Esophagus muscularis mucosa (tissue), 4 donors: ENCODE results near the gene MOB3A. TPM values are rescaled to one million over a fixed set of nuclear protein-coding genes. Genes with fewer than 3 reads are reported as not detected.
"Not testable (repeated sequence)": the region's sequence is repeated elsewhere in the genome, so short reads cannot be mapped to it uniquely, and the experiment has no call there.

Source experiments
- DNase-seq: peaks from one replicate; pipeline ENCODE4 v3.0.0-alpha.2; 2017; ENCODE audit errors: extremely low spot score
- H3K27ac ChIP-seq, 4 donors: fragments of 200-600 bp; sonication (generic); replicated peaks in 1 of 4; 1 replicate in 3 of 4; 2 replicates in 1 of 4; pipeline ENCODE4 v1.5.1; 2016 to 2019; ENCODE audit warnings: mild to moderate bottlenecking in 1 of 4
- H3K27me3 ChIP-seq, 4 donors: fragments of 200-600 bp; sonication (generic); one replicate each; pipeline versions ENCODE4 v1.5.1 to v1.6.0; 2016 to 2019
- H3K36me3 ChIP-seq, 4 donors: fragments of 200-600 bp; sonication (generic); one replicate each; pipeline ENCODE4 v1.5.1; 2016 to 2019
- H3K4me1 ChIP-seq, 4 donors: fragments of 200-600 bp; sonication (generic); one replicate each; pipeline ENCODE4 v1.5.1; 2016 to 2019
- H3K4me3 ChIP-seq, 4 donors: fragments of 200-600 bp; sonication (generic); 1 replicate in 2 of 4; 2 replicates in 2 of 4; pipeline ENCODE4 v1.5.1; 2016 to 2019; ENCODE audit warnings: mild to moderate bottlenecking in 4 of 4, moderate library complexity in 1 of 4
- H3K9me3 ChIP-seq, 4 donors: fragments of 200-600 bp; sonication (generic); 1 replicate in 3 of 4; 2 replicates in 1 of 4; pipeline ENCODE4 v1.5.1; 2016 to 2019
- EP300 ChIP-seq: sonication (generic); formaldehyde crosslinking; IDR thresholded peaks from one replicate; pipeline ENCODE4 v1.6.1; 2017; ENCODE audit warnings: antibody characterized with exemption
- POLR2A ChIP-seq: fragments of 450-650 bp; IDR thresholded peaks from one replicate; pipeline ENCODE4 v1.6.1; 2017; ENCODE audit warnings: antibody characterized with exemption, moderate library complexity, mild to moderate bottlenecking, low read depth
- POLR2AphosphoS5 ChIP-seq, 2 donors: sonication (generic); formaldehyde crosslinking; IDR thresholded peaks; one replicate each; pipeline ENCODE4 v1.6.1; 2017; ENCODE audit warnings: antibody characterized with exemption in 2 of 2
- WGBS: methylation state at CpG from one replicate; pipeline ENCODE4 v1.1.5; 2018; 5-methylcytosine and 5-hydroxymethylcytosine counted together
- intact Hi-C: fragments of 100-400 bp; cut with DNase I; formaldehyde crosslinking; loops from one replicate; pipeline ENCODE4 v1.15.1; 2023
- total RNA-seq, 4 donors: library from RNA; depleted of rRNA; stranded (reverse); fragments of >200 nt; gene quantifications; one replicate each; pipeline versions ENCODE4 v1.1.0 to v1.2.1, GENCODE V29; 2016
- TF ChIP-seq, protein P1 (sequence below), 3 experiments: fragments of 200-600 bp in 2 of 3; fragments of 450-650 bp in 1 of 3; sonication (generic) in 2 of 3; IDR thresholded peaks; one replicate each; pipeline ENCODE4 v1.5.1; 2017 to 2019; ENCODE audit warnings: antibody characterized with exemption in 3 of 3, mild to moderate bottlenecking in 2 of 3, moderate library complexity in 1 of 3

Gene MOB3A
- total RNA-seq, 4 donors from 2014 or later = 43.6 to 85.2 (median 56.3) TPM

DNA sequence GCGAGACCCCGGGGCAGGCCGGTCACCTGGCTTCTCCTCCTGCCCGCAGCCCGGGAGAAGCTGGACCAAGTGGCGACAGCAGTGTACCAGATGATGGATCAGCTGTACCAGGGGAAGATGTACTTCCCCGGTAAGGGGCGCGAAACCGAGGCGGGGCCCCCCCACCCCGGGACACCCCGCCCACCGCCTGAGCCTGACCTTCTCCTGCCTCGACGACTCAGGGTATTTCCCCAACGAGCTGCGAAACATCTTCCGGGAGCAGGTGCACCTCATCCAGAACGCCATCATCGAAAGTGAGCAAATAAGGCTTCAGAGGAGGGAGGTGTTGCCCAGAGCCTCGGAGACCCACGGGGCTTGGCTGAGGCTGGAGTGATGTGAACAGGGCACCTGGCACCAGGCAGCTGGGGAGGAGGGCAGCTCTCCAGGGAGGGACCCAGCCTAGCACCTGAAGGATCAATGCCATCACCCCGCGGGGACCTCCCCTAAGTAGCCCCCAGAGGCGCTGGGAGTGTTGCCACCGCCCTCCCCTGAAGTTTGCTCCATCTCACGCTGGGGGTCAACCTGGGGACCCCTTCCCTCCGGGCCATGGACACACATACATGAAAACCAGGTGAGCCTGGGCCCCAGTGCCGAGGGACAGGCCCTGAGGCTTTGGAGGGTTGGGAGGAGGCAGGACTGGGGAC is 1.2 kb upstream of the MOB3A start:
- H3K9me3 ChIP-seq = no peaks in the 10 kb centered on the region
- TF ChIP-seq POLR2A = no peak
- no peak for DNase-seq
- no peaks in the 10 kb centered on the region for H3K27me3 ChIP-seq
- peak overlapping the region; percentile 62 to 83 (median 72) for H3K4me3 ChIP-seq
- WGBS = 27% methylated on average over 7 of the region's 30 CpGs
- H3K4me1 ChIP-seq = peaks cover 30 to 53% (median 47%) of the 10 kb centered on the region in 4 donors
- intact Hi-C loops = no loop called here
- peak overlapping the region; percentile 69 to 99 (median 80) for H3K27ac ChIP-seq
- H3K36me3 ChIP-seq = peaks cover 26 to 42% (median 39%) of the 10 kb centered on the region in 4 donors

- peak within 1 kb of the TSS; percentile 91 to 99 (median 94) for H3K27ac ChIP-seq
- DNase-seq = peak; percentile 99
- 0% methylated on average over 7 of the region's 70 CpGs for WGBS
- peak within 1 kb of the TSS; percentile 69 to 83 (median 78) for H3K4me3 ChIP-seq
- peaks cover 19 to 35% (median 32%) of the 10 kb centered on the region in 4 donors for H3K36me3 ChIP-seq
- peaks cover 35 to 60% (median 54%) of the 10 kb centered on the region in 4 donors for H3K4me1 ChIP-seq
- TF ChIP-seq POLR2AphosphoS5 (IDR thresholded peaks at IDR 0.05) = peak; percentile 34 to 49
- TF ChIP-seq, protein P1, sequence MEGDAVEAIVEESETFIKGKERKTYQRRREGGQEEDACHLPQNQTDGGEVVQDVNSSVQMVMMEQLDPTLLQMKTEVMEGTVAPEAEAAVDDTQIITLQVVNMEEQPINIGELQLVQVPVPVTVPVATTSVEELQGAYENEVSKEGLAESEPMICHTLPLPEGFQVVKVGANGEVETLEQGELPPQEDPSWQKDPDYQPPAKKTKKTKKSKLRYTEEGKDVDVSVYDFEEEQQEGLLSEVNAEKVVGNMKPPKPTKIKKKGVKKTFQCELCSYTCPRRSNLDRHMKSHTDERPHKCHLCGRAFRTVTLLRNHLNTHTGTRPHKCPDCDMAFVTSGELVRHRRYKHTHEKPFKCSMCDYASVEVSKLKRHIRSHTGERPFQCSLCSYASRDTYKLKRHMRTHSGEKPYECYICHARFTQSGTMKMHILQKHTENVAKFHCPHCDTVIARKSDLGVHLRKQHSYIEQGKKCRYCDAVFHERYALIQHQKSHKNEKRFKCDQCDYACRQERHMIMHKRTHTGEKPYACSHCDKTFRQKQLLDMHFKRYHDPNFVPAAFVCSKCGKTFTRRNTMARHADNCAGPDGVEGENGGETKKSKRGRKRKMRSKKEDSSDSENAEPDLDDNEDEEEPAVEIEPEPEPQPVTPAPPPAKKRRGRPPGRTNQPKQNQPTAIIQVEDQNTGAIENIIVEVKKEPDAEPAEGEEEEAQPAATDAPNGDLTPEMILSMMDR (IDR thresholded peaks at IDR 0.05) = peak; percentile 33 to 62 (median 40)
- no peak for TF ChIP-seq EP300
- no peak for TF ChIP-seq POLR2A
- intact Hi-C loops = no loop called here
- H3K27me3 ChIP-seq = no peaks in the 10 kb centered on the region
- H3K9me3 ChIP-seq = no peaks in the 10 kb centered on the region
Observed at GRCh38 chr19:2096480-2097202, 515 bp upstream of the MOB3A start, which contains the start of gene IZUMO4. Gene IZUMO4, plus strand, starts transcription at chr19:2096915. Its CDS starts 31 bp downstream, at chr19:2096946.

GRCh38 chr19:2091926-2092525 is 4.1 kb downstream of the MOB3A start:
- intact Hi-C loops, DNase-seq, H3K36me3 ChIP-seq, H3K27me3 ChIP-seq, H3K9me3 ChIP-seq, H3K4me3 ChIP-seq: not testable (repeated sequence)
- H3K4me1 ChIP-seq = peaks cover 52 to 89% (median 89%) of the 10 kb centered on the region in 4 donors
- 91% methylated on average over 13 of the region's 13 CpGs for WGBS
- H3K27ac ChIP-seq = peak overlapping the region; percentile 91 to 99 (median 94)

- no peaks in the 10 kb centered on the region for H3K9me3 ChIP-seq
- H3K27me3 ChIP-seq = no peaks in the 10 kb centered on the region
- intact Hi-C loops = no loop called here
- WGBS = 53% methylated on average over 2 of the region's 2 CpGs
- peaks cover 45 to 100% (median 97%) of the 10 kb centered on the region in 4 donors for H3K4me1 ChIP-seq
- DNase-seq = no peak
- no peak overlapping the region for H3K4me3 ChIP-seq
- peaks cover 0 to 10% (median 6%) of the 10 kb centered on the region in 4 donors for H3K36me3 ChIP-seq
- no peak for TF ChIP-seq POLR2A
- peak overlapping the region; percentile 91 to 99 (median 94) for H3K27ac ChIP-seq
Observed at GRCh38 chr19:2089727-2090053, 6.4 kb downstream of the MOB3A start.

DNA sequence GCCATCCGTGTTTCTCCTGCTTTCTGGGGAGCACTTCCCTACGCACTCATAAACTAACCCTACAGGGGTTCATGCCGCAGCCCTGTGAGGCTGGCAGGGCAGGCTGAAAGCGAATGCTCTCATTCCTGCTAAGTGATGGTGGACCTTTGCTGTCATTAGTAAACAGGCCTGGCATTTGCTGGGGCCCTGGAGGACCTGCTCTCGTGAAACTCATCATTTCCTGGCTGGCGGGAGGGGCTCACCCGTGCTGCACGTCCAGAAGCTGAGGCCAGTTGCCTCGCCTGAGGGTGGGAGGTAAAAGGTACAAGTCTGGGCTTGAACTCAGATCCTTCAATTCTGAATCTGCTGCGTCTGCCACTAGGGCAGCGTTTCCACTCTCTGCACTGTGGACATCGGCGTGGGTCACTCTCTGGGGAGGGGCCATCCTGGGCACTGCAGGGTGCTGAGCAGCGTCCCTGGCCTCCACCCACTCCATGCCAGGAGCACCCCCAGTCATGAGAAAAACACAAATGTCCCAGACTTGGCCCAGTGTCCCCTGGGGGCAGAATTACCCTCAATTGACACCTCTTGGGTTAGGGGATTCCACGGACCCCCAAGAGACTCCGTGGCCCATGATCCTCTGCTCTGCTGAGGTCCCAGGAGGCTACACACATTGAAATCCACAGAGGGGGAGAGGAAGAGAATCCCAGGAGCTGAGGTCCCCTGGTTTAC is 7.0 kb downstream of the MOB3A start:
- peak overlapping the region; percentile 91 to 99 (median 94) for H3K27ac ChIP-seq
- H3K4me1 ChIP-seq = peaks cover 39 to 100% (median 95%) of the 10 kb centered on the region in 4 donors
- WGBS = 83% methylated on average over 11 of the region's 16 CpGs
- TF ChIP-seq POLR2A (no peak), POLR2AphosphoS5 (IDR thresholded peaks at IDR 0.05) (no peak), EP300 (no peak)
- TF ChIP-seq, protein P1 (IDR thresholded peaks at IDR 0.05) = no peak
- no peaks in the 10 kb centered on the region for H3K27me3 ChIP-seq
- peaks cover 0 to 13% (median 9%) of the 10 kb centered on the region in 4 donors for H3K36me3 ChIP-seq
- H3K9me3 ChIP-seq = no peaks in the 10 kb centered on the region
- no peak overlapping the region for H3K4me3 ChIP-seq
- intact Hi-C loops = no loop called here
- DNase-seq = no peak
